Ascending aorta (tissue), 2 donors: Measurements from ENCODE around the gene RXRA. TPM values are rescaled to one million over a fixed set of nuclear protein-coding genes. Genes with fewer than 3 reads are reported as not detected.

Experiments
- DNase-seq, 2 donors: peaks; one replicate each; pipeline ENCODE4 v3.0.0-alpha.2; 2019; ENCODE audit warnings: low spot score in 2 of 2
- H3K27ac ChIP-seq, 2 donors: fragments of 200-600 bp; sonication (generic); one replicate each; pipeline ENCODE4 v1.5.1; 2016 to 2017; ENCODE audit warnings: mild to moderate bottlenecking in 1 of 2
- H3K27me3 ChIP-seq: fragments of 200-600 bp; sonication (generic); one replicate; pipeline ENCODE4 v1.5.1; 2017
- H3K36me3 ChIP-seq, 2 donors: fragments of 200-600 bp; sonication (generic); one replicate each; pipeline ENCODE4 v1.5.1; 2016
- H3K4me1 ChIP-seq, 2 donors: fragments of 200-600 bp; sonication (generic); one replicate each; pipeline ENCODE4 v1.5.1; 2016 to 2017; ENCODE audit warnings: mild to moderate bottlenecking in 1 of 2
- H3K4me3 ChIP-seq, 2 donors: fragments of 200-600 bp; sonication (generic); one replicate each; pipeline ENCODE4 v1.5.1; 2016 to 2017; ENCODE audit warnings: mild to moderate bottlenecking in 1 of 2
- H3K9me3 ChIP-seq, 2 donors: fragments of 200-600 bp; sonication (generic); one replicate each; pipeline ENCODE4 v1.5.1; 2016
- intact Hi-C: fragments of 100-400 bp; cut with DNase I; formaldehyde crosslinking; loops from one replicate; pipeline ENCODE4 v1.15.1; 2023
- total RNA-seq: library from RNA; depleted of rRNA; stranded (reverse); fragments of >200 nt; gene quantifications from one replicate; pipeline ENCODE4 v1.1.0, GENCODE V29; 2016
- TF ChIP-seq, protein P1 (sequence below), 3 experiments: fragments of 200-600 bp in 2 of 3; fragments of 450-650 bp in 1 of 3; sonication (generic) in 2 of 3; IDR thresholded peaks; one replicate each; pipeline ENCODE4 v1.5.1; 2016 to 2019; ENCODE audit warnings: antibody characterized with exemption in 3 of 3, mild to moderate bottlenecking in 1 of 3, moderate library complexity in 1 of 3

The RXRA gene
- total RNA-seq, 1 donor from 2014 or later: 64.1 TPM

- H3K4me1 ChIP-seq: peaks cover 0 to 3% of the 10 kb centered on the region in 2 donors
- no peaks in the 10 kb centered on the region for H3K27me3 ChIP-seq
- no peak overlapping the region for H3K27ac ChIP-seq
- intact Hi-C loops: no loop called here
- no peaks in the 10 kb centered on the region for H3K9me3 ChIP-seq
- peaks cover 56 to 74% of the 10 kb centered on the region in 2 donors for H3K36me3 ChIP-seq
- no peak overlapping the region for H3K4me3 ChIP-seq
- TF ChIP-seq, protein P1, sequence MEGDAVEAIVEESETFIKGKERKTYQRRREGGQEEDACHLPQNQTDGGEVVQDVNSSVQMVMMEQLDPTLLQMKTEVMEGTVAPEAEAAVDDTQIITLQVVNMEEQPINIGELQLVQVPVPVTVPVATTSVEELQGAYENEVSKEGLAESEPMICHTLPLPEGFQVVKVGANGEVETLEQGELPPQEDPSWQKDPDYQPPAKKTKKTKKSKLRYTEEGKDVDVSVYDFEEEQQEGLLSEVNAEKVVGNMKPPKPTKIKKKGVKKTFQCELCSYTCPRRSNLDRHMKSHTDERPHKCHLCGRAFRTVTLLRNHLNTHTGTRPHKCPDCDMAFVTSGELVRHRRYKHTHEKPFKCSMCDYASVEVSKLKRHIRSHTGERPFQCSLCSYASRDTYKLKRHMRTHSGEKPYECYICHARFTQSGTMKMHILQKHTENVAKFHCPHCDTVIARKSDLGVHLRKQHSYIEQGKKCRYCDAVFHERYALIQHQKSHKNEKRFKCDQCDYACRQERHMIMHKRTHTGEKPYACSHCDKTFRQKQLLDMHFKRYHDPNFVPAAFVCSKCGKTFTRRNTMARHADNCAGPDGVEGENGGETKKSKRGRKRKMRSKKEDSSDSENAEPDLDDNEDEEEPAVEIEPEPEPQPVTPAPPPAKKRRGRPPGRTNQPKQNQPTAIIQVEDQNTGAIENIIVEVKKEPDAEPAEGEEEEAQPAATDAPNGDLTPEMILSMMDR (IDR thresholded peaks at IDR 0.05): no peak
- DNase-seq: no peak
These were observed 93.4 kb downstream of the RXRA start for GRCh38 chr9:134419684-134420076.

- Histone ChIP-seq H3K27me3 (no peaks in the 10 kb centered on the region), H3K4me3 (no peak overlapping the region), H3K27ac (no peak overlapping the region), H3K9me3 (no peaks in the 10 kb centered on the region), H3K36me3 (peaks cover 56 to 74% of the 10 kb centered on the region in 2 donors), H3K4me1 (no peaks in the 10 kb centered on the region)
- no peak for DNase-seq
- intact Hi-C loops: no loop called here
- TF ChIP-seq, protein P1 (IDR thresholded peaks at IDR 0.05): no peak
These were observed 94.1 kb downstream of the RXRA start for GRCh38 chr9:134420281-134420845.

DNA sequence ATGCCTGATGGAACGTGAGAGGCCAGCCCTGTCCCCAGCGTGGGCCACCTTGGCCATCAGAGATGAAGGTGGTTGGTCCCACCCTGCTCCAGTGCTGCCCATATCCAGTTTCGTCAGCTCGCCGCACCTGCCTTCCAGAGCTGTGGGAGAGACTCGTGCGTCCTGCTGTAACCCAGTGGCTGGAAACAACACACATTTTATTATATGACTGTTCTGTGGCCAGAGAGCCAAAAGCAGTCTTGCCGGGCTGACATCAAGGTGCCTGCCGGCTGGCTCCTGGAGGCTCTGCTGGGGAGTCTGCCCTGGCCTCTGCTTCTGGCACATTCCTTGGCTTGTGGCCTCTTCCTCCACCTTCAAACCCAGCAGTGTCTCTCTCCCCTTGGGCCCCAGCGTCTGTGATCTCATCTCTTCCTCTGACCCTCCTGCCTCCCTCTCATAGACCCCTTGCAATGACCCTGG is 94.7 kb downstream of the RXRA start:
- DNase-seq: no peak
- no peak overlapping the region for H3K27ac ChIP-seq
- peaks cover 56 to 79% of the 10 kb centered on the region in 2 donors for H3K36me3 ChIP-seq
- H3K27me3 ChIP-seq: no peaks in the 10 kb centered on the region
- no peak overlapping the region for H3K4me3 ChIP-seq
- H3K9me3 ChIP-seq: no peaks in the 10 kb centered on the region
- intact Hi-C loops: no loop called here
- TF ChIP-seq, protein P1 (IDR thresholded peaks at IDR 0.05): no peak
- no peaks in the 10 kb centered on the region for H3K4me1 ChIP-seq

GRCh38 chr9:134421888-134422287 is 95.6 kb downstream of the RXRA start:
- intact Hi-C loops: no loop called here
- H3K27ac ChIP-seq: no peak overlapping the region
- no peaks in the 10 kb centered on the region for H3K9me3 ChIP-seq
- H3K36me3 ChIP-seq: peaks cover 56 to 77% of the 10 kb centered on the region in 2 donors
- TF ChIP-seq, protein P1 (IDR thresholded peaks at IDR 0.05): no peak
- no peak overlapping the region for H3K4me3 ChIP-seq
- no peak for DNase-seq
- no peaks in the 10 kb centered on the region for H3K4me1 ChIP-seq
- no peaks in the 10 kb centered on the region for H3K27me3 ChIP-seq

GRCh38 chr9:134422301-134423090 is 96.2 kb downstream of the RXRA start:
- H3K27ac ChIP-seq: no peak overlapping the region
- H3K9me3 ChIP-seq: no peaks in the 10 kb centered on the region
- TF ChIP-seq, protein P1 (IDR thresholded peaks at IDR 0.05): no peak
- no peaks in the 10 kb centered on the region for H3K27me3 ChIP-seq
- no peak overlapping the region for H3K4me3 ChIP-seq
- H3K4me1 ChIP-seq: no peaks in the 10 kb centered on the region
- intact Hi-C loops: no loop called here
- no peak for DNase-seq
- peaks cover 50 to 71% of the 10 kb centered on the region in 2 donors for H3K36me3 ChIP-seq
